Panc1 (cell line): ENCODE measurements around the gene HCFC1.

Source experiments
- POLR2AphosphoS5 ChIP-seq: IDR thresholded peaks from 2 replicates; pipeline ENCODE4 v1.6.1; 2012; ENCODE audit warnings: mild to moderate bottlenecking, low read depth, low read length, moderate library complexity
- REST ChIP-seq, 2 experiments: IDR thresholded peaks; 2 replicates each; pipeline ENCODE4 v1.6.1; 2011 to 2012; ENCODE audit warnings: low read depth in 2 of 2, control low read depth in 1 of 2, low read length in 1 of 2, mild to moderate bottlenecking in 1 of 2, moderate library complexity in 1 of 2; ENCODE audit not compliant: insufficient read depth in 1 of 2
- TCF7L2 ChIP-seq: IDR thresholded peaks from 2 replicates; pipeline ENCODE4 v1.6.1; 2011; ENCODE audit warnings: mild to moderate bottlenecking, low read depth, low read length, inconsistent platforms
- TF ChIP-seq, protein P1 (sequence below): fragments of 450-650 bp; IDR thresholded peaks from 2 replicates; pipeline ENCODE4 v1.5.1; 2017; ENCODE audit warnings: mild to moderate bottlenecking

DNA sequence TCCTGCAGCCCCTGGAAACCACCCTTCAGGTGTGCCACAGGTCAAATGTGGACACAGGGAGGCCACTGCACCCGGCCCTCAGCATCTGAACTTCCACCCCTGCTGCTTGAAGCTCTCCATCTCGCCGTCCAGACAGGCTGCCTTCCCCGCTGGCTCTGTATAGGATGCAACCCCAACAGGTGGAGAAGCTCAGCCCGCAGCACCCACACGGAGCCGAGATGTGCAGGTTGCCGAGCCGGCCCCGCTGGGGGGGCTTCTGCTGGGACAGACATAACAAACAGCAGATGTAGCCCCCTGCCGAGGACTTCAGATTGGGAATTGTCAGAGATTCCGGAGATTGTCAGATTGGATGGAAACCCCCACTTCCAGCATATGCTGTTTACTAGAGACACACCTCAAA lies 21.5 kb upstream of the HCFC1 start:
- TF ChIP-seq, protein P1, sequence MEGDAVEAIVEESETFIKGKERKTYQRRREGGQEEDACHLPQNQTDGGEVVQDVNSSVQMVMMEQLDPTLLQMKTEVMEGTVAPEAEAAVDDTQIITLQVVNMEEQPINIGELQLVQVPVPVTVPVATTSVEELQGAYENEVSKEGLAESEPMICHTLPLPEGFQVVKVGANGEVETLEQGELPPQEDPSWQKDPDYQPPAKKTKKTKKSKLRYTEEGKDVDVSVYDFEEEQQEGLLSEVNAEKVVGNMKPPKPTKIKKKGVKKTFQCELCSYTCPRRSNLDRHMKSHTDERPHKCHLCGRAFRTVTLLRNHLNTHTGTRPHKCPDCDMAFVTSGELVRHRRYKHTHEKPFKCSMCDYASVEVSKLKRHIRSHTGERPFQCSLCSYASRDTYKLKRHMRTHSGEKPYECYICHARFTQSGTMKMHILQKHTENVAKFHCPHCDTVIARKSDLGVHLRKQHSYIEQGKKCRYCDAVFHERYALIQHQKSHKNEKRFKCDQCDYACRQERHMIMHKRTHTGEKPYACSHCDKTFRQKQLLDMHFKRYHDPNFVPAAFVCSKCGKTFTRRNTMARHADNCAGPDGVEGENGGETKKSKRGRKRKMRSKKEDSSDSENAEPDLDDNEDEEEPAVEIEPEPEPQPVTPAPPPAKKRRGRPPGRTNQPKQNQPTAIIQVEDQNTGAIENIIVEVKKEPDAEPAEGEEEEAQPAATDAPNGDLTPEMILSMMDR: no peak
- TF ChIP-seq POLR2AphosphoS5 (no peak), REST (IDR thresholded peaks at IDR 0.05; ENCODE audit: insufficient read depth in 1 of 2, low read depth in 2 of 2, low read length in 1 of 2) (no peak), TCF7L2 (no peak)
